ENCODE data around the gene SPAG8. TPM values are rescaled to one million over a fixed set of nuclear protein-coding genes. Genes with fewer than 3 reads are reported as not detected.

The SPAG8 gene
- total RNA-seq, 1 experiment from 2014 or later: not detected

DNA sequence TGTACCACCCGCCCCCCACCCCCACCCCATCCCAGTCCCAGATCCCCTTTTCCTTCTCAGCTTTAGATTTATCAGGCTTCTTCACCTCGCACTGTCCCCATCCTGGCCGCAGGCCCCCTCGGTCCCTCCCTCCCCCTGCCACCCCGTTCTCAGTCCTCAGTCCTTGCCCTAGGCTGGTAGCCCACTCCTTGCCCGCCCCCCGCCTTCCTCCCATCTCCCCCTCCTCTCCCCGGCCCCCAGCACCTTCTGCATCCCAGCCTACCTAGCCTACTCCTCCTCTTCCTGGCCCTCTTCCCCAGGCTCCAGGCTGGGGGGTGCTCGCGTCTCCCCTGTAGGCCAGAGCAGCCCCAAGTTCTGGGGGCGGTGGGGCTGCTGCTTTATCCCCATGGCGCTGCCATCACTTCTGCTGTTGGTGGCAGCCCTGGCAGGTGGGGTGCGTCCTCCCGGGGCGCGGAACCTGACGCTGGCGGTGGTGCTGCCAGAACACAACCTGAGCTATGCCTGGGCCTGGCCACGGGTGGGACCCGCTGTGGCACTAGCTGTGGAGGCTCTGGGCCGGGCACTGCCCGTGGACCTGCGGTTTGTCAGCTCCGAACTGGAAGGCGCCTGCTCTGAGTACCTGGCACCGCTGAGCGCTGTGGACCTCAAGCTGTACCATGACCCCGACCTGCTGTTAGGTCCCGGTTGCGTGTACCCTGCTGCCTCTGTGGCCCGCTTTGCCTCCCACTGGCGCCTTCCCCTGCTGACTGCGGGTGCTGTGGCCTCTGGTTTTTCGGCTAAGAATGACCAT, 19.8 kb downstream of the SPAG8 start:
- H3K4me1 ChIP-seq (ENCODE audit: insufficient read depth, low read length): peaks cover 26% of the 10 kb centered on the region
- no peak overlapping the region for H3K9ac ChIP-seq (ENCODE audit: low read length)
- TF ChIP-seq CTCF (conservative IDR thresholded peaks at IDR 0.05; ENCODE audit: low read depth, low read length) (no peak), EZH2 (IDR thresholded peaks at IDR 0.05; ENCODE audit: low read length, unreplicated experiment) (no peak), EZH2phosphoT487 (IDR thresholded peaks at IDR 0.05; ENCODE audit: borderline replicate concordance, low read length) (no peak)

GRCh38 chr9:35791297-35791921, 20.7 kb downstream of the SPAG8 start, which contains the start of gene NPR2:
TSS of gene NPR2 (plus strand) at chr9:35791591. CDS start at chr9:35792409, 818 bp downstream.
- ChIA-PET CTCF (interaction anchor here (0.5 to 0.6 kb wide), 2 partner anchors 33 to 60 kb away, joined by 4 to 8 read pairs; no protein-coding TSS in a partner anchor), POLR2A (ENCODE audit: unreplicated experiment) (no interaction called here)
- Histone ChIP-seq H4K20me1 (ENCODE audit: low read length) (no peaks in the 10 kb centered on the region), H3K9ac (ENCODE audit: low read length) (no peak within 1 kb of the TSS), H3K27me3 (ENCODE audit: low read length) (no peaks in the 10 kb centered on the region), H3K9me3 (ENCODE audit: low read length) (no peaks in the 10 kb centered on the region), H3K36me3 (ENCODE audit: low read depth, low read length) (no peaks in the 10 kb centered on the region), H3K27ac (ENCODE audit: low read length) (no peak within 1 kb of the TSS), H3K4me1 (ENCODE audit: insufficient read depth, low read length) (peaks cover 24% of the 10 kb centered on the region), H3K4me2 (ENCODE audit: low read length) (no peak within 1 kb of the TSS), H3K4me3 (ENCODE audit: low read length) (no peak within 1 kb of the TSS), H3K9me2 (replicated peaks; ENCODE audit: low read length) (no peaks in the 10 kb centered on the region), H3F3A (ENCODE audit: low read length, unreplicated experiment) (no peaks in the 10 kb centered on the region), H2AFZ (ENCODE audit: low read length) (no peak within 1 kb of the TSS), H3K79me2 (ENCODE audit: low read length) (no peaks in the 10 kb centered on the region)
- TF ChIP-seq EZH2phosphoT487 (IDR thresholded peaks at IDR 0.05; ENCODE audit: borderline replicate concordance, low read length) (no peak), EZH2 (IDR thresholded peaks at IDR 0.05; ENCODE audit: low read length, unreplicated experiment) (no peak), CTCF (conservative IDR thresholded peaks at IDR 0.05; ENCODE audit: low read depth, low read length) (no peak)
- ATAC-seq (no peak), DNase-seq (no peak)
- BruUV-seq (replicated peaks): no TSS peak
- intact Hi-C loops (cut with micrococcal nuclease): loop anchor here (10.0 kb wide), 1 partner anchor 137 kb away; the partner anchor contains the start of genes CCDC107, RMRP and SIT1

More for the DNA sequence above, 19.8 kb downstream of the SPAG8 start:
- Histone ChIP-seq H3K9me2 (replicated peaks; ENCODE audit: low read length) (no peaks in the 10 kb centered on the region), H2AFZ (ENCODE audit: low read length) (no peak overlapping the region), H3K27me3 (ENCODE audit: low read length) (no peaks in the 10 kb centered on the region), H4K20me1 (ENCODE audit: low read length) (no peaks in the 10 kb centered on the region), H3K27ac (ENCODE audit: low read length) (no peak overlapping the region), H3K4me3 (ENCODE audit: low read length) (no peak overlapping the region), H3K79me2 (ENCODE audit: low read length) (no peaks in the 10 kb centered on the region), H3F3A (ENCODE audit: low read length, unreplicated experiment) (no peaks in the 10 kb centered on the region), H3K9me3 (ENCODE audit: low read length) (no peaks in the 10 kb centered on the region), H3K4me2 (ENCODE audit: low read length) (no peak overlapping the region), H3K36me3 (ENCODE audit: low read depth, low read length) (no peaks in the 10 kb centered on the region)
- DNase-seq (no peak), ATAC-seq (no peak)
- CTCF ChIA-PET: interaction anchor here (0.5 to 0.6 kb wide), 2 partner anchors 33 to 59 kb away, joined by 4 to 8 read pairs; no protein-coding TSS in a partner anchor
- no TSS peak for BruUV-seq (replicated peaks)
- intact Hi-C loops (cut with micrococcal nuclease): loop anchor here (10.0 kb wide), 1 partner anchor 137 kb away; the partner anchor contains the start of genes CCDC107, RMRP and SIT1
- POLR2A ChIA-PET (ENCODE audit: unreplicated experiment): no interaction called here

Data from PC-3 (cell line).